ENCODE results near the gene SNX27.

DNA sequence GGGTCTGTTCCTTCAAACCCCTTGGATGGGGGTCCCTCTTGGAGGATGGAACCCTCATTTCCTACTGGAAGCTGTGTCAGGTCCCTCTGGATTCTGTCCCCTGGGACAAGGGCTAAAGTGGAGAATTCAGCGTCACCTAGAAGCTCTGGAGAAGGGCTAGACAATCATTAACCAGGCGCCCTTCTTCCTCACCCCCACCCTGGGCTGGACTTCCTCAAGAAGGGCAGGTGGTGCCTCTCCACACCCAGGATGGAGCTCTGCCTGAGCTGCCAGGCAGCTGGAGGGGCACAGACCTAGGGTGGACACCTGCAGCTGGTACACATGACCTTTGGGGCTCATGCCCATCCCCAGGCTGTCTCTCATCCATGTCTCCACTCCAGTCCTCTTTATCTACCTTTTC is 101.2 kb downstream of the SNX27 start:
- TF ChIP-seq POLR2AphosphoS5 (IDR thresholded peaks at IDR 0.05) = no peak
- TF ChIP-seq EP300 (IDR thresholded peaks at IDR 0.05) = no peak
